Hematopoietic multipotent progenitor cell treated with erythropoietin and hydrocortisone succinate and interleukin-3 and kit ligand, for 8 days (in vitro differentiated cells): ENCODE measurements around the gene OR10K1.
A peak's percentile ranks its signal among the peaks of the same experiment; 100 is the strongest.
"Not testable (repeated sequence)": the region's sequence is repeated elsewhere in the genome, so short reads cannot be mapped to it uniquely, and the experiment has no call there.

Source experiments
- DNase-seq: peaks from one replicate; pipeline ENCODE4 v3.0.0-alpha.2; 2015

The OR10K1 gene

GRCh38 chr1:158461534-158461933 lies at the start of gene OR10K1:
OR10K1 (plus strand) TSS chr1:158461834; CDS start chr1:158465562, 3,728 bp downstream.
- no peak for DNase-seq

GRCh38 chr1:158414651-158415345 lies 46.8 kb upstream of the OR10K1 start:
- no peak for DNase-seq

- DNase-seq = no peak
Measured at GRCh38 chr1:158417586-158417985, 44.0 kb upstream of the OR10K1 start.

- no peak for DNase-seq
Measured at GRCh38 chr1:158422212-158422611, 39.4 kb upstream of the OR10K1 start.

GRCh38 chr1:158425027-158425426 lies 36.6 kb upstream of the OR10K1 start:
- no peak for DNase-seq

- DNase-seq = no peak
Measured at GRCh38 chr1:158426137-158426536, 35.5 kb upstream of the OR10K1 start, which contains the start of gene OR10K2. OR10K2 (minus strand) TSS chr1:158426237; CDS start chr1:158420866, 5,371 bp downstream.

- not testable (repeated sequence) for DNase-seq
Measured at GRCh38 chr1:158430163-158430562, 31.5 kb upstream of the OR10K1 start.

GRCh38 chr1:158434741-158435140 lies 26.9 kb upstream of the OR10K1 start:
- DNase-seq = no peak

GRCh38 chr1:158445376-158445775 lies 16.3 kb upstream of the OR10K1 start:
- DNase-seq = no peak

GRCh38 chr1:158454537-158454936 lies 7.1 kb upstream of the OR10K1 start:
- DNase-seq = no peak

- DNase-seq = no peak
Measured at GRCh38 chr1:158457246-158457645, 4.4 kb upstream of the OR10K1 start.

- no peak for DNase-seq
Measured at GRCh38 chr1:158458263-158458662, 3.4 kb upstream of the OR10K1 start.

- DNase-seq = no peak
Measured at GRCh38 chr1:158471920-158472319, 10.3 kb downstream of the OR10K1 start, which contains the start of gene OR10R2. OR10R2 (plus strand) TSS chr1:158472220; CDS start chr1:158472326, 106 bp downstream.

- DNase-seq = no peak
Measured at GRCh38 chr1:158485455-158485854, 23.8 kb downstream of the OR10K1 start.

- DNase-seq = no peak
Measured at GRCh38 chr1:158491316-158491715, 29.7 kb downstream of the OR10K1 start.

- no peak for DNase-seq
Measured at GRCh38 chr1:158493054-158493453, 31.4 kb downstream of the OR10K1 start.

- no peak for DNase-seq
Measured at GRCh38 chr1:158494796-158495195, 33.2 kb downstream of the OR10K1 start.

- DNase-seq = peak; percentile 18
Measured at GRCh38 chr1:158496374-158496773, 34.7 kb downstream of the OR10K1 start.

GRCh38 chr1:158506369-158506987 lies 44.8 kb downstream of the OR10K1 start:
- peak; percentile 59 for DNase-seq

- no peak for DNase-seq
Measured at GRCh38 chr1:158507511-158507910, 45.9 kb downstream of the OR10K1 start.

GRCh38 chr1:158509471-158510156 lies 48.0 kb downstream of the OR10K1 start:
- peak; percentile 6 for DNase-seq

GRCh38 chr1:158516966-158517365 lies 55.3 kb downstream of the OR10K1 start:
- no peak for DNase-seq
